ENCODE measurements around the gene GOT1.

Gene GOT1

GRCh38 chr10:99449023-99449422 is 18.6 kb upstream of the GOT1 start:
- TF ChIP-seq ZNF274 (IDR thresholded peaks at IDR 0.05; ENCODE audit: low read depth, low read length) = no peak
- no peak overlapping the region for H3K4me3 ChIP-seq (ENCODE audit: low read length)

GRCh38 chr10:99444383-99445045 is 14.1 kb upstream of the GOT1 start:
- no peak for TF ChIP-seq ZNF274 (IDR thresholded peaks at IDR 0.05; ENCODE audit: low read depth, low read length)
- no peak overlapping the region for H3K4me3 ChIP-seq (ENCODE audit: low read length)

GRCh38 chr10:99443500-99443899 is 13.1 kb upstream of the GOT1 start:
- no peak for TF ChIP-seq ZNF274 (IDR thresholded peaks at IDR 0.05; ENCODE audit: low read depth, low read length)
- H3K4me3 ChIP-seq (ENCODE audit: low read length) = no peak overlapping the region

- TF ChIP-seq ZNF274 (IDR thresholded peaks at IDR 0.05; ENCODE audit: low read depth, low read length) = no peak
- H3K4me3 ChIP-seq (ENCODE audit: low read length) = no peak overlapping the region
These were observed 12.0 kb upstream of the GOT1 start for GRCh38 chr10:99442394-99442793.

DNA sequence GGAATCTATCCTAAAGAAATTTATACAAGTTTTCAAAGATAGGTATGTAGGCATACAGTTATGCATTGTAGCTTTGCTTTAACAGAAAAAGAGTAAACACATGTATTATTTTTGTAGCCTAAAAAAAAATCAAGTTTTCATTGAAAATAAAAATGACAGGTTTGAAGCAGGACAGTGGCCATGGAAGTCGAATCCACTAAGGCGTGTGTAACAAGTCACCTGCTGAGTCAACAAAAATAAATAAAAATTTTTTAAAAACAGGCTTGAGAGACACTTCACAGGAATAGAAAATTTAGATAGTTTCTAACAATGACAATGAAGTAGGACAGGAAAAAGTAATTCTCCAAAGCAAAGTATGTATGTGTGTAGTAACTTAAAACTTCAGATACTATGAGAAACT is 8.5 kb upstream of the GOT1 start:
- H3K4me3 ChIP-seq (ENCODE audit: low read length) = no peak overlapping the region
- TF ChIP-seq ZNF274 (IDR thresholded peaks at IDR 0.05; ENCODE audit: low read depth, low read length) = no peak

GRCh38 chr10:99435986-99436638 is 5.7 kb upstream of the GOT1 start:
- no peak overlapping the region for H3K4me3 ChIP-seq (ENCODE audit: low read length)
- TF ChIP-seq ZNF274 (IDR thresholded peaks at IDR 0.05; ENCODE audit: low read depth, low read length) = no peak

DNA sequence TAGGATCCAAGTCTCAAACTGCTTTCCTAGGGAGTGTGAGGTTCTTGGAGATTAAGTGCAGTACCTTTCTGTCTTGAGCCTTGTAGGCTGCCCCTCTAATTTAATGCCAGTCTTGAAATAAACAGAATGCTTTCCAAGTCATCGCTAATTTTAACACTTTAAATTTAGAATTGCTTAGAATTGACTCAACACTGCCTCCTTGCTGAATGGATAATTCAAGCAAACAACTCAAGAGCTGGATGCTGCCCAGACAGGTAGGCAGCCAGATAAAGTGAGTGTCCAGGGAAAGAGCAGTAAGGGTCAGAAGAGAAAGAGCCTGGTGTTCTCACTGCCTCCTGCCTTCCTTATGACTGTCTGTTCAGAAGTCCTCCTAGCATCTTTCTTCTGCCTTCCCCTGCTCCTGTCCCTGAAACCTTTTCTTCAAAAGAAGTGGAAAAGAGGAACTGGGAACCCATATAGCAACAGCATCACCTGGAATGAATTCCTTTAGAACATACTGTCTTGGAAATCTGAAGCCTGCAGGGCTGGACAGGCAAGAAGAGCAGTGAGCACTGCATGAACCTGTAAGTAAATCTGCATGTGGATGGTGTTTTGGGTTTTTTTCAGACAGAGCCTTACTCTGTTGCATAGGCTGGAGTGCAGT is 3.1 kb upstream of the GOT1 start:
- TF ChIP-seq ZNF274 (IDR thresholded peaks at IDR 0.05; ENCODE audit: low read depth, low read length) = no peak
- H3K4me3 ChIP-seq (ENCODE audit: low read length) = no peak overlapping the region

DNA sequence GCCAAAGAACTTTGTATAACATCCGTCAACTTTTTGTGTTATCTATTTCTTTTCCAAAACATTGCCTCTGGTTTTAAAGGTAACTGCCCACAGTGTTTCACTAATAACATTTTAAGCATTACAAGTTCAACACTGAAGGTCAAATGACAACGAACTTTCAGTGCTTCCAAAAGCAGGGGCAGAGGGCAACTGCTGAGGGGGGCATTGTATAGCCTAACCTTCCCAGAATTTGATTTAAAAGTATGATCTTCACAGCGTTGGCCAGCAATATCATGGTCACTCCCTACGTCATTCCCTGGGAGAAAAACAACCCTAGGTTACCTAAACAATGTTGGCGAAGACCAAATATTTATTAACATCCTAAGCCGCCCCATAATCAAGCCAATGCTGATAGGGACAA is 2.5 kb upstream of the GOT1 start:
- H3K4me3 ChIP-seq (ENCODE audit: low read length) = no peak overlapping the region
- TF ChIP-seq ZNF274 (IDR thresholded peaks at IDR 0.05; ENCODE audit: low read depth, low read length) = no peak

DNA sequence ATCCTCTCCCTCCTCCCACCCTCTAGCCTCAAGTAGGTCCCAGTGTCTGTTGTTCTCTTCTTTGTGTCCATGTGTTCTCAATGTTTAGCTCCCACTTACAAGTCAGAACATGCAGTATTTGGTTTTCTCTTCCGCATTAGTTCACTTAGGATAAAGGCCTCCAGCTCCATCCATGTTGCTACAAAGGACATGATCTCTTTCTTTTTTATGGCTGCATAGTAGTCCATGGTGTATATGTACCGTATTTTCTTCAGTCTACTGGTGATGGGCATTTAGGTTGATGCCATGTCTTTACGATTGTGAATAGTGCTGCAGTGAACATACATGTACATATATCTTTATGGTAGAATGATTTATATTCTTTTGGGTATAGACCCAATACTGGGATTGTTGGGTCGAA is 1.6 kb upstream of the GOT1 start:
- H3K4me3 ChIP-seq (ENCODE audit: low read length) = no peak overlapping the region
- TF ChIP-seq ZNF274 (IDR thresholded peaks at IDR 0.05; ENCODE audit: low read depth, low read length) = no peak

DNA sequence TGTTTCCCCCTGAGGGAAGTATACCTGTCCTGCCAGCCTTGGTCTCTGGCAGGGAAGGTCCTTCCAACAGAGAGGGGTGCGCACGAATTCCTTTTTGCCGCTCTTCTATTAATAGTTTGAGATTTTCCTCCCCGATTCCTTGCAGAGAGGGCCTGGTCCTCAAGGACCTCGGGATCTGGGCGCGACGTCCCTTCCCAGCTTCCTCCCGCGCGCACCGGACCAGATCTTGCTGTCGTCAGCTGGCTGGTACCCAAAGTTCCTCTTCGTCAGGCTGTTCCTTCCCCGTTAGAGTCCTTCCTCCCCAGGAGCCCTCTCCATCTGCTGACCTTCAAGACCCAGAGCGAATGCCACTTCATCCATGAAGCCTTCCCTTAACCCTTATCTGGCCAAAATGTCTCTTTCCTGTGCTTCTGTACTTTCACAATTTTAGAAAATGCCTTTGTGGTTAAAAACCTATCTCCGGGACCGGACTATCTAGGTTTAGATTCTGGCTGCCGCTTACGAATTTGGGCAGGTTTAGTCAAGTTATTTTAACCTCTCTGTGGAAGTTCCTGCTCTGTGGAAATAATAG is 851 bp upstream of the GOT1 start:
- H3K4me3 ChIP-seq (ENCODE audit: low read length) = peak overlapping the region; percentile 84
- no peak for TF ChIP-seq ZNF274 (IDR thresholded peaks at IDR 0.05; ENCODE audit: low read depth, low read length)

- TF ChIP-seq ZNF274 (IDR thresholded peaks at IDR 0.05; ENCODE audit: low read depth, low read length) = no peak
- H3K4me3 ChIP-seq (ENCODE audit: low read length) = peak overlapping the region; percentile 94
These were observed 341 bp downstream of the GOT1 start for GRCh38 chr10:99430116-99430450.

- H3K4me3 ChIP-seq (ENCODE audit: low read length) = peak overlapping the region; percentile 94
- TF ChIP-seq ZNF274 (IDR thresholded peaks at IDR 0.05; ENCODE audit: low read depth, low read length) = no peak
These were observed 818 bp downstream of the GOT1 start for GRCh38 chr10:99429517-99430095.

- TF ChIP-seq ZNF274 (IDR thresholded peaks at IDR 0.05; ENCODE audit: low read depth, low read length) = no peak
- no peak overlapping the region for H3K4me3 ChIP-seq (ENCODE audit: low read length)
These were observed 2.7 kb downstream of the GOT1 start for GRCh38 chr10:99427566-99428190.

GRCh38 chr10:99426689-99427088 is 3.7 kb downstream of the GOT1 start:
- no peak for TF ChIP-seq ZNF274 (IDR thresholded peaks at IDR 0.05; ENCODE audit: low read depth, low read length)
- H3K4me3 ChIP-seq (ENCODE audit: low read length) = no peak overlapping the region
